ENCODE results near the gene NPRL2. TPM values are rescaled to one million over a fixed set of nuclear protein-coding genes. Genes with fewer than 3 reads are reported as not detected.
"Not testable (repeated sequence)": the region's sequence is repeated elsewhere in the genome, so short reads cannot be mapped to it uniquely, and the experiment has no call there.

Gene NPRL2
- total RNA-seq, 1 experiment from 2014 or later = 29.8 TPM

- H3K36me3 ChIP-seq (ENCODE audit: control insufficient read depth, insufficient read depth, low read length) = peaks cover 4% of the 10 kb centered on the region
- peaks cover 17% of the 10 kb centered on the region for H3K4me1 Mint-ChIP-seq (ENCODE audit: low read depth, unreplicated experiment)
- no peaks in the 10 kb centered on the region for H3K27me3 ChIP-seq (replicated peaks; ENCODE audit: control insufficient read depth, insufficient read depth, low read length)
- H3K9me3 Mint-ChIP-seq (ENCODE audit: unreplicated experiment) = no peaks in the 10 kb centered on the region
- peak overlapping the region; percentile 48 for H3K4me3 Mint-ChIP-seq (ENCODE audit: unreplicated experiment)
- intact Hi-C loops (cut with micrococcal nuclease; ENCODE audit: unreplicated experiment) = no loop called here
- no peak for TF ChIP-seq CTCF (IDR thresholded peaks at IDR 0.05; ENCODE audit: insufficient read depth in 1 of 2, low read depth in 1 of 2, low read length in 1 of 2, severe bottlenecking in 1 of 2, unreplicated experiment in 1 of 2)
- no peak overlapping the region for H3K4me3 ChIP-seq (ENCODE audit: low read depth, low read length)
- peaks cover 17% of the 10 kb centered on the region for H3K4me1 ChIP-seq
- H3K36me3 Mint-ChIP-seq (ENCODE audit: insufficient read depth, unreplicated experiment) = peaks cover 47% of the 10 kb centered on the region
- ChIA-PET CTCF (no interaction called here), POLR2A (interaction anchor here (1.0 kb wide), 1 partner anchor 21 kb away, joined by 4 read pairs; no protein-coding TSS in a partner anchor)
- no TSS peak for BruUV-seq (replicated peaks)
- peak overlapping the region; percentile 82 for H3K27ac Mint-ChIP-seq (ENCODE audit: unreplicated experiment)
- H3K9me3 ChIP-seq = no peaks in the 10 kb centered on the region
- no peaks in the 10 kb centered on the region for H3K27me3 Mint-ChIP-seq (ENCODE audit: insufficient read depth, unreplicated experiment)
- DNase-seq = peak; percentile 66 to 80
Observed at GRCh38 chr3:50316657-50317242, 33.8 kb downstream of the NPRL2 start.

- peaks cover 17% of the 10 kb centered on the region for H3K4me1 Mint-ChIP-seq (ENCODE audit: low read depth, unreplicated experiment)
- Histone ChIP-seq H3K4me1 (peaks cover 15% of the 10 kb centered on the region), H3K36me3 (ENCODE audit: control insufficient read depth, insufficient read depth, low read length) (peaks cover 4% of the 10 kb centered on the region), H3K27me3 (replicated peaks; ENCODE audit: control insufficient read depth, insufficient read depth, low read length) (no peaks in the 10 kb centered on the region), H3K9me3 (no peaks in the 10 kb centered on the region), H3K4me3 (ENCODE audit: low read depth, low read length) (no peak overlapping the region)
- peaks cover 45% of the 10 kb centered on the region for H3K36me3 Mint-ChIP-seq (ENCODE audit: insufficient read depth, unreplicated experiment)
- POLR2A ChIA-PET = interaction anchor here (1.1 kb wide), 1 partner anchor 23 kb away, joined by 3 read pairs; no protein-coding TSS in a partner anchor
- no peak for DNase-seq
- no TSS peak for BruUV-seq (replicated peaks)
- peak overlapping the region; percentile 49 for H3K27ac Mint-ChIP-seq (ENCODE audit: unreplicated experiment)
- H3K9me3 Mint-ChIP-seq (ENCODE audit: unreplicated experiment) = no peaks in the 10 kb centered on the region
- TF ChIP-seq CTCF (IDR thresholded peaks at IDR 0.05; ENCODE audit: insufficient read depth in 1 of 2, low read depth in 1 of 2, low read length in 1 of 2, severe bottlenecking in 1 of 2, unreplicated experiment in 1 of 2) = no peak
- H3K27me3 Mint-ChIP-seq (ENCODE audit: insufficient read depth, unreplicated experiment) = no peaks in the 10 kb centered on the region
- CTCF ChIA-PET = interaction anchor here (0.7 kb wide), 2 partner anchors 12 to 50 kb away, joined by 4 to 6 read pairs; partner anchors contain the start of gene HYAL1
- H3K4me3 Mint-ChIP-seq (ENCODE audit: unreplicated experiment) = no peak overlapping the region
- intact Hi-C loops (cut with micrococcal nuclease; ENCODE audit: unreplicated experiment) = no loop called here
Observed at GRCh38 chr3:50314816-50315215, 35.8 kb downstream of the NPRL2 start.

DNA sequence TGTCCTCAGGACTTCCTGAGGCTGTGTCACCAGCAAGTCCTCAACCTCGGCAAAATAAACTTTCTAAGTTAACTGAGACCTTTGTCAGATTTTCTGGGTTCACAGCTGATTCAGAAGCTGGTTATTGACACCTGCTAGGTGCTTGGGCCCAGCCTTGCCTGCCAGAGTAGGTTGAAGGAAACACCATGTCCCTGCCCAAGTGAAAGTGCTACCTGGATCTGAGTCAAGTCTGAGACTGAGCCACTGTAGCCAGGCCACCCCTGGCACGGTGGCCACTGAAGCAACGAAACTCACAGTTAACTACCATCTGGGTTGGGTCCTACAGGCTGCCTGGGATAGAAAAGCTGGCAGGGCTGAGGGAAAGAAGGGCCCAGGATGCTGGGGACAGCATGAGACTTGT is 36.2 kb downstream of the NPRL2 start:
- Histone ChIP-seq H3K9me3 (no peaks in the 10 kb centered on the region), H3K36me3 (ENCODE audit: control insufficient read depth, insufficient read depth, low read length) (peaks cover under 1% of the 10 kb centered on the region; the same call in 1 of the 2 replicates), H3K27me3 (replicated peaks; ENCODE audit: control insufficient read depth, insufficient read depth, low read length) (no peaks in the 10 kb centered on the region), H3K4me1 (peaks cover 17% of the 10 kb centered on the region), H3K4me3 (ENCODE audit: low read depth, low read length) (no peak overlapping the region)
- H3K4me1 Mint-ChIP-seq (ENCODE audit: low read depth, unreplicated experiment) = peaks cover 17% of the 10 kb centered on the region
- H3K9me3 Mint-ChIP-seq (ENCODE audit: unreplicated experiment) = no peaks in the 10 kb centered on the region
- H3K36me3 Mint-ChIP-seq (ENCODE audit: insufficient read depth, unreplicated experiment) = peaks cover 45% of the 10 kb centered on the region
- no peaks in the 10 kb centered on the region for H3K27me3 Mint-ChIP-seq (ENCODE audit: insufficient read depth, unreplicated experiment)
- no peak for TF ChIP-seq CTCF (IDR thresholded peaks at IDR 0.05; ENCODE audit: insufficient read depth in 1 of 2, low read depth in 1 of 2, low read length in 1 of 2, severe bottlenecking in 1 of 2, unreplicated experiment in 1 of 2)
- intact Hi-C loops (cut with micrococcal nuclease; ENCODE audit: unreplicated experiment) = no loop called here
- ChIA-PET POLR2A (interaction anchor here (1.1 kb wide), 1 partner anchor 23 kb away, joined by 3 read pairs; no protein-coding TSS in a partner anchor), CTCF (no interaction called here)
- no peak for DNase-seq
- no TSS peak for BruUV-seq (replicated peaks)
- peak overlapping the region; percentile 23 for H3K27ac Mint-ChIP-seq (ENCODE audit: unreplicated experiment)
- no peak overlapping the region for H3K4me3 Mint-ChIP-seq (ENCODE audit: unreplicated experiment)

- CTCF ChIA-PET; H3K36me3 ChIP-seq (ENCODE audit: control insufficient read depth, insufficient read depth, low read length); intact Hi-C loops (cut with micrococcal nuclease; ENCODE audit: unreplicated experiment); DNase-seq; H3K27me3 Mint-ChIP-seq (ENCODE audit: insufficient read depth, unreplicated experiment); H3K4me3 Mint-ChIP-seq (ENCODE audit: unreplicated experiment); BruUV-seq (replicated peaks); POLR2A ChIA-PET; H3K4me3 ChIP-seq (ENCODE audit: low read depth, low read length); H3K27me3 ChIP-seq (replicated peaks; ENCODE audit: control insufficient read depth, insufficient read depth, low read length); H3K9me3 Mint-ChIP-seq (ENCODE audit: unreplicated experiment); H3K27ac Mint-ChIP-seq (ENCODE audit: unreplicated experiment): not testable (repeated sequence)
- Mint-ChIP-seq H3K36me3 (ENCODE audit: insufficient read depth, unreplicated experiment) (peaks cover 25% of the 10 kb centered on the region), H3K4me1 (ENCODE audit: low read depth, unreplicated experiment) (peaks cover 17% of the 10 kb centered on the region)
- peaks cover 17% of the 10 kb centered on the region for H3K9me3 ChIP-seq
- H3K4me1 ChIP-seq = peaks cover 16% of the 10 kb centered on the region
Observed at GRCh38 chr3:50312041-50312440, 38.5 kb downstream of the NPRL2 start.
